ENCODE measurements around the gene SAMD14. TPM values are rescaled to one million over a fixed set of nuclear protein-coding genes. Genes with fewer than 3 reads are reported as not detected.
A peak's percentile ranks its signal among the peaks of the same experiment; 100 is the strongest.

SAMD14 gene
- total RNA-seq, 2 donors from 2014 or later, result 1.7 to 5.8 TPM

DNA sequence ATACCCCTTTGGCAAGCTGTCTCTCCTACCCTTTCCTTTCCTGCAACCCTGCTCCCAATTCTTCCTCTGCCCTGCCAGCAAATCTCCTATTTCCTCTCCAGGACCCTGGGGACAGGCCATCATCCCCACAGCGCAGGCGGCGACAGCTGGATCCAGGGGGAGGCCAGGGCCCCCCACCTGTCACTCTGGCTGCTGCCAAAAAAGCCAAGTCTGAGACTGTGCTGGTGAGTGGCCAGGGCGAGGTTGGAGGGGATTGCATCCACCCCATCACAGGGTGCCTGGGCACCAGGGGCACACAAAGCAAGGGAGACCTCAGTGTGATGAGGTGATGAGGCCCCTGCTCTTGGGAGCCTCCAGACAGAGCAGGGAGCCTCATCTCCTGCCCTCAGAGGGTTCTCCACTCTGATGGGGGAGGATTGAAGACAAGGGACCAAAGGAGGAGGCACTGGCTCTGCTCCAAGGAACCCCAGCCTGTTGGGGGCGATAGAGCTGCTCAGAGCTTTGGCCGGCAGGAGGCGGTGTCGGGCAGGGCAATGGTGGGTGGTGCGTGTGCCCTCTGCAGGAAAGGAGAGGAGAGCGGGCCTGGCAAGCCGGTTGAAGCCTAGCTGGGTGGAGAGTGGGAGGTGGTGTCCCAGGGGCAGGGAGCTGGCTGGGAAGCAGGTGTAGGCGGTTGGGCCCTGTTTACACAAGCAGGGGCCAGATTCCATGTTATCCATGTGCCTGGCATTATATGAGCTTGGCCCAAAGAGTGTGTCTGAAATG is 50.4 kb downstream of the SAMD14 start:
- H3K9me3 ChIP-seq (ENCODE audit: control insufficient read depth, low read length, poor library complexity, severe bottlenecking), result no peaks in the 10 kb centered on the region
- DNase-seq (peak in 1 of 3 donors; percentile 40), ATAC-seq (peak; percentile 78)
- Mint-ChIP-seq H3K4me1 (peaks cover 6% of the 10 kb centered on the region), H3K27me3 (no peaks in the 10 kb centered on the region), H3K36me3 (ENCODE audit: low read depth) (peaks cover 2% of the 10 kb centered on the region), H3K4me3 (no peak overlapping the region), H3K27ac (peak overlapping the region; percentile 56)

DNA sequence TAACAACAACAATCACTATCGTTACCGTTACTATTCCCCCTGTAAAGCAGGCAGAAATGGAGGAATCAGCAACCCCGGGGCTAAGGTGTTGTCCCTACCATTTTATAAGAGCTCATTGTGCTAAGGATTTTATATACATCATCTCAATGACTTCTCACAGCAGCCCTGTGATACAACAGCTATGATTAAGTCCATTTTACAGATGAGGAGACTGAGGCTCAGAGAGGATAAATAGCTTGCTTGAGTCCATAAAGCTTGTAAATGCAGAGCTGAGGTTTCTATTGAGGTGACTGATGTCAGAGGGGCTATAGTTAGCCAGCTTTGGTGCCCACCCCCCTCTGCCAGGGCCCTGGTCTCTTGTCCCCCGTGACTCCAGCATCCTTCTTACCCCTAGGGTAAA is 51.5 kb downstream of the SAMD14 start:
- Mint-ChIP-seq H3K27me3 (no peaks in the 10 kb centered on the region), H3K36me3 (ENCODE audit: low read depth) (peaks cover 6% of the 10 kb centered on the region), H3K4me1 (peaks cover 6% of the 10 kb centered on the region), H3K4me3 (no peak overlapping the region), H3K27ac (no peak overlapping the region)
- H3K9me3 ChIP-seq (ENCODE audit: control insufficient read depth, low read length, poor library complexity, severe bottlenecking), result no peaks in the 10 kb centered on the region
- DNase-seq, result no peak
- no peak for ATAC-seq

DNA sequence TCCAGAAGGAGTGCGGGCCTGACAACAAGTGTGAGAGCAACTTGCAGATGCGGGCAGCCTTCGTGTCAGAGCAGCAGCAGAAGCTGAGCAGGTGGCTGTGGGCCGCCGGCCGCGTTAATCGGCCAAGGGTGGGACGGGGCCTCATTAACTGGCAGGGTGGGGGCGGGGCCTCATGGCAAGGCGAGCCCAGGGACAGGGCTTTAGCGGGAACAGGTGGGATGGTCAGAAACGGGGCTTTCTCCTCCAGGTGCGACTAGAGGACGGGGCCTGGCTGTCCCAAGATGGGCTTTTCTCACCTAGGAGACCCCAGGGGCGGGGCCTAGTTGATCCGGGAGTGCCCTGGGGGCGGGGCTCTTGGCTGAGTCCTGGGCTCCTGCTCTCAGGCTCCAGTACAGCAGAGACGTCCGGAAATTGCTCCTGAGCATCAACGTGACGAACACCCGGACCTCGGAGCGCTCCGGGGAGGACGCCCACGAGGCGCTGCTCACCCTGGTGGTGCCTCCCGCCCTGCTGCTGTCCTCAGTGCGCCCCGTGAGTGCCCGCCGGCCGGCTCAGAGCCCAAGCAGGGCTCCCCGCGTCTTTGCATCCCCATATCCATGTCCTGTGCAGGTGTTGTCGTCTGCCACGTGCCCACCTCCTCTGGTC is 53.2 kb downstream of the SAMD14 start:
- no peak for DNase-seq
- Mint-ChIP-seq H3K27me3 (no peaks in the 10 kb centered on the region), H3K27ac (no peak overlapping the region), H3K4me1 (peaks cover 10% of the 10 kb centered on the region), H3K36me3 (ENCODE audit: low read depth) (peaks cover 8% of the 10 kb centered on the region), H3K4me3 (no peak overlapping the region)
- ATAC-seq, result no peak
- H3K9me3 ChIP-seq (ENCODE audit: control insufficient read depth, low read length, poor library complexity, severe bottlenecking), result no peaks in the 10 kb centered on the region

DNA sequence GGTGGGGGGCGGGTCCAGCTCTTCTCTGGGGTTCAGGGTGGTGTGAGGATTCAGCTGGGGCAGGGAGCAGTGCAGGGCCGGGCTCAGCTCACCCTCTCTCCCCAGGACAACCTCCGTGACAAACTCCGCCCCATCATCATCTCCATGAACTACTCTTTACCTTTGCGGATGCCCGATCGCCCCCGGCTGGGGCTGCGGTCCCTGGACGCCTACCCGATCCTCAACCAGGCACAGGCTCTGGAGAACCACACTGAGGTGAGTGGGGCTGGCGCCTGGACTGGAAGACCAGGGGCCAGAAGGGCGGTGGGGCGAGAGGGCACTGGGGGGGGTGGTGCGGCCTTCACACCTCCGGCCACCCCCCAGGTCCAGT is 53.8 kb downstream of the SAMD14 start:
- peaks cover 8% of the 10 kb centered on the region for H3K36me3 Mint-ChIP-seq (ENCODE audit: low read depth)
- H3K27me3 Mint-ChIP-seq, result no peaks in the 10 kb centered on the region
- H3K4me3 Mint-ChIP-seq, result no peak overlapping the region
- H3K9me3 ChIP-seq (ENCODE audit: control insufficient read depth, low read length, poor library complexity, severe bottlenecking), result no peaks in the 10 kb centered on the region
- no peak overlapping the region for H3K27ac Mint-ChIP-seq
- H3K4me1 Mint-ChIP-seq, result peaks cover 10% of the 10 kb centered on the region
- ATAC-seq (no peak), DNase-seq (no peak)

DNA sequence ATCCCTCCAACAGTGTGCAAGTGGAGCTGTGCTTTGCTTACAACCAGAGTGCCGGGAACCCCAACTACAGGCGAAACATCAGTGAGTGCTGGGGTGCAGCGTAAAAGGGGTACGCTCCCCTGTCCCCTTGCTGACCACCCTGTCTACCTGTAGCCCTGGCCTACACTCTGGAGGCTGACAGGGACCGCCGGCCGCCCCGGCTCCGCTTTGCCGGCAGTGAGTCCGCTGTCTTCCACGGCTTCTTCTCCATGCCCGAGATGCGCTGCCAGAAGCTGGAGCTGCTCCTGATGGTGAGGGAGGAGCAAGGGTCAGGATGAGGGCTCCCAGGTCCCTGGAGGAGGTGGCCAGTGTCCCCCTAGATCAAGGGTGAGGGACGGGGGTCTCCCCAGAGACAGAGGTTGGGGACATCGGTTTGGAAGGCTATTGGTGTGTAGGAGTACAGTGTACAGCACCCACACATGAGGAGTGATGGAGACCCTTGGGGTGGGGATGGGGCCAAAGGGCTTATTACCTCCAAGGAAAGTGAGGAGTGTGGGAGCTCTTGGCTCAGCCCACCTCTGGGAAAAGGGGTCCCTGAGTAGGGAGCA is 54.4 kb downstream of the SAMD14 start:
- Mint-ChIP-seq H3K36me3 (ENCODE audit: low read depth) (peaks cover 10% of the 10 kb centered on the region), H3K27ac (no peak overlapping the region), H3K27me3 (no peaks in the 10 kb centered on the region), H3K4me3 (no peak overlapping the region), H3K4me1 (peaks cover 10% of the 10 kb centered on the region)
- no peak for ATAC-seq
- no peak for DNase-seq
- H3K9me3 ChIP-seq (ENCODE audit: control insufficient read depth, low read length, poor library complexity, severe bottlenecking), result no peaks in the 10 kb centered on the region

DNA sequence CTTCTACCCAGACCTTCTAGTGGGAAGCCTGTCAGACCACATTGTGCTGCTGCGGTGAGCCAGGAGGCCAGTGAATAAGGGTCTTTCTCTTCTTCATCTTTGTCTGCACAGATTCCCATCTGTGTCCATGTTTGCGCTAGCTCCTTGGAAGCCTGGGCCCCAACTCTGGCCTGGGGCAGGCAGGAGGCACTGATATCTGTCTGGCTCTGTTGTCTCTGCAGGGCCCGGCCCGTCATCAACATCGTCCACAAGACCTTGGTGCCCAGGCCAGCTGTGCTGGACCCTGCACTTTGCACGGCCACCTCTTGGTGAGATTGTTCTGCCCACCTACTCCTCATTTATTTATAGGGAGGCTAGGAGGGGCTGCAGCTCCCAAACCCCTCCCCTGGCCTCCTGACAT is 55.7 kb downstream of the SAMD14 start:
- H3K36me3 Mint-ChIP-seq (ENCODE audit: low read depth), result peaks cover 10% of the 10 kb centered on the region
- H3K4me3 Mint-ChIP-seq, result no peak overlapping the region
- DNase-seq (no peak), ATAC-seq (no peak)
- H3K27me3 Mint-ChIP-seq, result no peaks in the 10 kb centered on the region
- peaks cover 4% of the 10 kb centered on the region for H3K4me1 Mint-ChIP-seq
- H3K27ac Mint-ChIP-seq, result no peak overlapping the region
- no peaks in the 10 kb centered on the region for H3K9me3 ChIP-seq (ENCODE audit: control insufficient read depth, low read length, poor library complexity, severe bottlenecking)

DNA sequence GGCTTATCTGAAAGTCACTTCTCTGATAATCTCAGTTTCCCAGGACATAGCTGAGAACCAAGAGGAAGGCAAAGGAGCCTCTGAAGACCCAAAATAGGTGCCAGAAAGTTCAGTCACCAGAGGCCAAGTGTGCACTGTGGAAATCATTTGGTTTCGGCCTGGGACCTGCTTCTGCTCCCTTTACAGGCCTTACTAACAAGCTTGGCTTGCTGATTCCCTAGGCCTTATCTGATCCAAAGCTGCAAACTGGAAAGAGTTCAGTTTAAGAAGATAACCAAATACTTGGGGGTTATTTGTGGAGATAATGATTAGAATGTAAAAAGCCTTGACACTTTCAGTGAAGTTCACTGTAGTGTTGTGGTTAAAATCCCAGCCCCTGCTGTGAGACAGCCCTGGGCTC is 57.0 kb downstream of the SAMD14 start:
- Mint-ChIP-seq H3K36me3 (ENCODE audit: low read depth) (peaks cover 10% of the 10 kb centered on the region), H3K4me1 (peaks cover 4% of the 10 kb centered on the region), H3K27me3 (no peaks in the 10 kb centered on the region), H3K4me3 (no peak overlapping the region), H3K27ac (peak overlapping the region; percentile 49)
- no peaks in the 10 kb centered on the region for H3K9me3 ChIP-seq (ENCODE audit: control insufficient read depth, low read length, poor library complexity, severe bottlenecking)
- DNase-seq (no peak), ATAC-seq (no peak)

DNA sequence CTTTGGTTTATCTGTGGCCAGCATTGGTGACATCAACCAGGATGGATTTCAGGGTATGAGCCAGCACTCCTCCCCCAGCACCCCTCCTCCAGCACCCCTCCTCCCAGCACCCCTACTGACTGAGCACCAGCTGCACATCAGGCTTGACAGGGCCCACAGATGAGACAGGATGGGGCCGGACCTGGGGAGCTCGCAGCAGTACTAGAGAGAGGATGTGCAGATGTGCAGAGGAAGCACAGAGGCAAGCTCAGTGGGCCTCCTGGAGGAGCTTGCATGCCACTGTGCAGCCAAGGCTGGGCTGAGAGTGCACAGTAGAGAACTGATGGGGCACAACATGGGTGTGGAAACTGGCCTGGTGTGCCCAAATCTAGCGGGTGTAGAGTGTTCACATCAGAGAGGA is 57.8 kb downstream of the SAMD14 start:
- no peak overlapping the region for H3K4me3 Mint-ChIP-seq
- H3K36me3 Mint-ChIP-seq (ENCODE audit: low read depth), result peaks cover 10% of the 10 kb centered on the region
- ATAC-seq (no peak), DNase-seq (no peak)
- H3K9me3 ChIP-seq (ENCODE audit: control insufficient read depth, low read length, poor library complexity, severe bottlenecking), result no peaks in the 10 kb centered on the region
- H3K4me1 Mint-ChIP-seq, result peaks cover 4% of the 10 kb centered on the region
- H3K27me3 Mint-ChIP-seq, result no peaks in the 10 kb centered on the region
- H3K27ac Mint-ChIP-seq, result peak overlapping the region; percentile 49

DNA sequence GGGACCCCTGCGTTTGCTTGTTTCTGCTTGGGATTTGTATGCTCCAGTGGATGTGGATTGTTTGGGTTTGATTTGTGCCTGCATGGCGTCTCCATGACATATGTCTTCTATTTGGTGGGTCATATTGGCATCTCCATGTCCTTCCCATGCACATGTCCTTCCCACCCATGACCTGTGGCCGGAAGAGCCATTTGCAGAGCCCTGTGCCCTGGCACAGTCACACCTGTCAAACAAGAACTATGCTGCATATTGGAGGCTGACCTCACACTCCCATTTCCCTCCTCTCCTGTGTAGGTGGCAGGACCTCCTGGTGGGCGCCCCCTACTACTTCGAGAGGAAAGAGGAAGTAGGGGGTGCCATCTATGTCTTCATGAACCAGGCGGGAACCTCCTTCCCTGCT is 58.3 kb downstream of the SAMD14 start:
- Mint-ChIP-seq H3K4me1 (peaks cover 4% of the 10 kb centered on the region), H3K27ac (peak overlapping the region; percentile 49), H3K4me3 (no peak overlapping the region), H3K27me3 (no peaks in the 10 kb centered on the region), H3K36me3 (ENCODE audit: low read depth) (peaks cover 10% of the 10 kb centered on the region)
- no peak for ATAC-seq
- no peaks in the 10 kb centered on the region for H3K9me3 ChIP-seq (ENCODE audit: control insufficient read depth, low read length, poor library complexity, severe bottlenecking)
- DNase-seq, result no peak

DNA sequence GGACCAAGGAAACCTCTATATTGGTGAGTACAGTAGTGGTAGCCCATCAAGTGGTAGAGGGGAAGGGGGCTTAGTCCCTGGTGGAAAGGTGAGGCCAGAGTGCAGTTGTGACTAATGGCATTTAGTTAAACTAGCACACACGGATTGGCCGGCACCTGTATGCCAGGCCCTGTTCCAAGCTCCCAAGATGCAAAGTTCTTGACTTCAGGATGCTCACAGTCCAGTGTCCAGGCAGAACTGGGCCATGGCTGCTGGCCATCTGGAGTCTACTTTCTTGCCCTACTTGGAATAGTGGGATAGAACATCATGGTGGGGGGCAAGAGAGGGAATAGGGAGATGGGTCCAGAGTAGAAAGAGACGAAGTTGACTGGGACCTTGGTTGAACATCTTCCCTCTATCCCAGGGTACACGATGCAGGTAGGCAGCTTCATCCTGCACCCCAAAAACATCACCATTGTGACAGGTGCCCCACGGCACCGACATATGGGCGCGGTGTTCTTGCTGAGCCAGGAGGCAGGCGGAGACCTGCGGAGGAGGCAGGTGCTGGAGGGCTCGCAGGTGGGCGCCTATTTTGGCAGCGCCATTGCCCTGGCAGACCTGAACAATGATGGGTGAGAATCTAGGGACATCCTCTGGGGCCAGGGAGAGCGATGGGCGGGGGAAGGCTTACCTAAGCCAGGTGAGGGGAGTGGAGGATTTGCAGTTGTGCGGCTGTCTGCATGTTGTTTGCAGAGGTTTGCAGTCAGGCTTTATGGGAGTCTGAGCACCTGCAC is 58.9 kb downstream of the SAMD14 start:
- DNase-seq, result no peak
- Mint-ChIP-seq H3K27me3 (no peaks in the 10 kb centered on the region), H3K27ac (no peak overlapping the region), H3K4me3 (no peak overlapping the region), H3K4me1 (peaks cover 4% of the 10 kb centered on the region), H3K36me3 (ENCODE audit: low read depth) (peaks cover 10% of the 10 kb centered on the region)
- ATAC-seq, result no peak
- no peaks in the 10 kb centered on the region for H3K9me3 ChIP-seq (ENCODE audit: control insufficient read depth, low read length, poor library complexity, severe bottlenecking)

DNA sequence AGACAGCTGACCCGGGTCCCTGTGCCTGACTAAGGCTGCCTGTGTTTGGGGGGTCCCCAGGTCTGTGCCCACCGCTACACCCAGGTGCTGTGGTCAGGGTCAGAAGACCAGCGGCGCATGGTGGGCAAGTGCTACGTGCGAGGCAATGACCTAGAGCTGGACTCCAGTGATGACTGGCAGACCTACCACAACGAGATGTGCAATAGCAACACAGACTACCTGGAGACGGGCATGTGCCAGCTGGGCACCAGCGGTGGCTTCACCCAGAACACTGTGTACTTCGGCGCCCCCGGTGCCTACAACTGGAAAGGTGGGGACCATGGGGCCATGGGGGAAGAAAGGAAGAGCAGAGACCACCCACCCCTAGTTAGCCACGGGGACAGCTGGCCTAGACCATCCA is 62.0 kb downstream of the SAMD14 start:
- Mint-ChIP-seq H3K36me3 (ENCODE audit: low read depth) (peaks cover 4% of the 10 kb centered on the region), H3K27ac (no peak overlapping the region), H3K27me3 (no peaks in the 10 kb centered on the region), H3K4me3 (no peak overlapping the region), H3K4me1 (peaks cover 16% of the 10 kb centered on the region)
- DNase-seq (no peak), ATAC-seq (no peak)
- no peaks in the 10 kb centered on the region for H3K9me3 ChIP-seq (ENCODE audit: control insufficient read depth, low read length, poor library complexity, severe bottlenecking)

DNA sequence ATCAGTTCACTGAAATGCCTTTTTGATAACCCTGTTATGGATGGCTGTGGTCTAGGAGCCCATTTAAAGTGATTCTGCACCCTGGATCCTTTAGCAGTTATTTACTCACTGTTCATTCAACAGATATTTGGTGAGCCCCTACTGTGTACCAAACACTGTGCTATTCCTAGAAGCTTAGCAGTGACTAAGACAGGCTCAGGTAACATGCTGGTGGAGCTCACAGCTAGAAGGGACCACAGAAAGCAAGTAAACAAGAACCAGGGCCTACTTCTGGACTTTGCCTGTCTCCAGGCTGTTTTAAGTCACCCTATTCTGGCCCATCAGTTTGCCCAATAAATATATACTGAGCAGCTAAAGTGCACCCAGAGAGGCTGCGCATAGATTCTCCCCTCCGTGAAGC is 63.0 kb downstream of the SAMD14 start:
- H3K36me3 Mint-ChIP-seq (ENCODE audit: low read depth), result peaks cover 2% of the 10 kb centered on the region
- ATAC-seq, result no peak

DNA sequence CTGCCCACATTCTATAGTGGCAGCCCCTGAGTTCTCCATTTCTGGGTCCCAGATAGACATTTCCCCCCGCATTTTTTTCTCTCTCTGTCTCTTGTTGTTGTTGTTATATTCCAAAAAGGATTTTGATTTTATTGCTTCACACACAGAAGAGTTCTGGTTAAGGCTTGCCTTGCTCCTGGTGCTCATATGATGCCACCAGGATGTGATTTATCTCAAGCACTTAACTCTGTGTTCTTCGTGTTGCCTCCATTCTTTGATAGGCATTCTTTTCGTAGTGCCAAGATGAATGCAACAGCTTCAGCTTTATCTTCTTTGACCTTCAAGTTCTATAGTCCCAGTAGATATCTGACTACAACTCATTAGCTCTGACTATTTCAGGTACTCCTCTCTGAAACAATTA is 64.9 kb downstream of the SAMD14 start:
- no peaks in the 10 kb centered on the region for H3K27me3 Mint-ChIP-seq

More for the DNA sequence above, 63.0 kb downstream of the SAMD14 start:
- DNase-seq, result no peak
- H3K4me1 Mint-ChIP-seq, result peaks cover 11% of the 10 kb centered on the region
- no peaks in the 10 kb centered on the region for H3K9me3 ChIP-seq (ENCODE audit: control insufficient read depth, low read length, poor library complexity, severe bottlenecking)
- no peaks in the 10 kb centered on the region for H3K27me3 Mint-ChIP-seq
- no peak overlapping the region for H3K4me3 Mint-ChIP-seq
- H3K27ac Mint-ChIP-seq, result no peak overlapping the region

More for the DNA sequence above, 64.9 kb downstream of the SAMD14 start:
- Mint-ChIP-seq H3K27ac (no peak overlapping the region), H3K36me3 (ENCODE audit: low read depth) (no peaks in the 10 kb centered on the region), H3K4me1 (peaks cover 11% of the 10 kb centered on the region), H3K4me3 (no peak overlapping the region)
- ATAC-seq, result no peak
- DNase-seq, result no peak
- H3K9me3 ChIP-seq (ENCODE audit: control insufficient read depth, low read length, poor library complexity, severe bottlenecking), result no peaks in the 10 kb centered on the region
